Type B pancreatic cell (in vitro differentiated cells): ENCODE measurements around the gene SETBP1. TPM values are rescaled to one million over a fixed set of nuclear protein-coding genes. Genes with fewer than 3 reads are reported as not detected.

Source experiments
- DNase-seq: peaks from one replicate; pipeline ENCODE4 v3.0.0; 2021; ENCODE audit warnings: mixed read lengths; ENCODE audit not compliant: unreplicated experiment; ENCODE audit errors: extremely low spot score
- H3K27ac Mint-ChIP-seq: 2 replicates; pipeline ENCODE4 v1.8.0; 2021; ENCODE audit warnings: mild to moderate bottlenecking, mixed read lengths
- H3K27me3 Mint-ChIP-seq: 2 replicates; pipeline ENCODE4 v1.8.0; 2021; ENCODE audit warnings: mixed read lengths
- H3K36me3 Mint-ChIP-seq: 2 replicates; pipeline ENCODE4 v1.8.0; 2021; ENCODE audit warnings: mixed read lengths
- H3K4me1 Mint-ChIP-seq: one replicate; pipeline ENCODE4 v1.8.0; 2021; ENCODE audit warnings: mixed read lengths; ENCODE audit not compliant: unreplicated experiment
- H3K4me3 Mint-ChIP-seq: 2 replicates; pipeline ENCODE4 v1.8.0; 2021; ENCODE audit warnings: mild to moderate bottlenecking, mixed read lengths
- H3K9me3 Mint-ChIP-seq: 2 replicates; pipeline ENCODE4 v1.8.0; 2021; ENCODE audit warnings: mixed read lengths
- total RNA-seq: library from RNA; stranded (reverse); gene quantifications from 2 replicates; pipeline ENCODE4 v1.2.1, GENCODE V29; 2021; ENCODE audit warnings: low replicate concordance
- TF ChIP-seq, protein P1 (sequence below): fragments of 200-600 bp; sonication (generic); conservative IDR thresholded peaks from 2 replicates; pipeline ENCODE4 v1.5.0; 2021; ENCODE audit warnings: antibody characterized with exemption, mild to moderate bottlenecking

SETBP1 gene
- total RNA-seq, 1 donor from 2014 or later: 62.7 TPM

DNA sequence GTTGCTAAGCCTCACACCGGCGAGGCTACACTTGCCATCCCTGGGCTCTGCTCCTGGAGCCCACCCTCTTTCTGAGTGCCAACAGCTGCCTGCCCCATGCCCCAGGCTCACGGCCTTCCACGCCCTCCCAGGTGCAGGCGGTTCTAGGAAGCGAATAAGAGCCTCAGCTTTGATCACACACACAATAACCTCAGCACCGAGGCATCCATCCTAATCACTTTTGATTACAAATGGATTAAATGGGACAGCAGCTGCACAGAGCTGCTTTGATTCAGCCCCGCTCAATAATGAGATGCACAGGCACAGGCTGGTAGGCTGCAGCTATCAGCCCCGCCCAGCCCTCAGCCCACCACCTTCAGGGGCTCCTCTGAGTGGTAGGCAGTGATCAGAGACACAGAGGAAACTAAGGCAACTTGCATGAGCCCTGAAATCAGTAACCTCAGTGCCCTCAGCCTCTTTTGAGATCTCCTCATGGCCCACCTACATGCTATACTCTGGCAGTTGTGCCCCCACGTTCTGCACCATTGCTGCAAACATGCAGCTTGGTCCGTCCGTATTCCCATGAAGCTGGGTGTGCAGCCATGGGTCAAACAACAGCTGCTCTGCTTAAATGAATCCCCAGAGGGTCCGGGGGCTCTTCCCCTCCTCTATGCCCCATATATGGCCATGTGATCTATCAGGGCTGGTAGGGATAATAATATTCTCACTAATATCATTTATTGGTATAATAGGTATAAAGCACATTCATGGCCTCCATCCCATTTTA lies 171.4 kb downstream of the SETBP1 start:
- Mint-ChIP-seq H3K36me3 (peaks cover 24% of the 10 kb centered on the region), H3K27me3 (peaks cover 26% of the 10 kb centered on the region), H3K4me1 (peaks cover 32% of the 10 kb centered on the region), H3K27ac (no peak overlapping the region), H3K4me3 (no peak overlapping the region), H3K9me3 (peaks cover 4% of the 10 kb centered on the region)
- no peak for DNase-seq
- TF ChIP-seq, protein P1, sequence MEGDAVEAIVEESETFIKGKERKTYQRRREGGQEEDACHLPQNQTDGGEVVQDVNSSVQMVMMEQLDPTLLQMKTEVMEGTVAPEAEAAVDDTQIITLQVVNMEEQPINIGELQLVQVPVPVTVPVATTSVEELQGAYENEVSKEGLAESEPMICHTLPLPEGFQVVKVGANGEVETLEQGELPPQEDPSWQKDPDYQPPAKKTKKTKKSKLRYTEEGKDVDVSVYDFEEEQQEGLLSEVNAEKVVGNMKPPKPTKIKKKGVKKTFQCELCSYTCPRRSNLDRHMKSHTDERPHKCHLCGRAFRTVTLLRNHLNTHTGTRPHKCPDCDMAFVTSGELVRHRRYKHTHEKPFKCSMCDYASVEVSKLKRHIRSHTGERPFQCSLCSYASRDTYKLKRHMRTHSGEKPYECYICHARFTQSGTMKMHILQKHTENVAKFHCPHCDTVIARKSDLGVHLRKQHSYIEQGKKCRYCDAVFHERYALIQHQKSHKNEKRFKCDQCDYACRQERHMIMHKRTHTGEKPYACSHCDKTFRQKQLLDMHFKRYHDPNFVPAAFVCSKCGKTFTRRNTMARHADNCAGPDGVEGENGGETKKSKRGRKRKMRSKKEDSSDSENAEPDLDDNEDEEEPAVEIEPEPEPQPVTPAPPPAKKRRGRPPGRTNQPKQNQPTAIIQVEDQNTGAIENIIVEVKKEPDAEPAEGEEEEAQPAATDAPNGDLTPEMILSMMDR: no peak

DNA sequence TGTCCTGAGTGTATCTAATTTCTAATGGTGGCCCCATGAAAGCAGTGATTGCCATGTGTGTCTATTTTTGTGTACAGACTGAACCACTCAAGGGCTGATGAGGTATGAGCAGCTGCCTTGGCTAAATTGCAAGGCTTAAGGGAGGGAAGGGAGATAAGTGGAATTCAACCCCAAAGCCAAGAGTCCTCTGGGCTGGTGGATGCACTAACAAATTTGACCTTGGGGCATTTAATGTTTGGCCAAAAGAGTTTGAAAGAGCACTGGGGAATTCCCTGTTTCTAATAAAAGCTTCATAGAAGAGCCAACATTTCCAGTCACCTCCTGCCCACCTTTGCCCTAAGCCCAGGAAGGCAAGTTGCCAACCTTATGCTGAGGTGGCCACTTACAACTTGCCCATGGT lies 172.1 kb downstream of the SETBP1 start:
- Mint-ChIP-seq H3K27me3 (peaks cover 21% of the 10 kb centered on the region), H3K27ac (no peak overlapping the region), H3K36me3 (peaks cover 20% of the 10 kb centered on the region), H3K4me1 (peaks cover 27% of the 10 kb centered on the region), H3K4me3 (no peak overlapping the region), H3K9me3 (peaks cover 4% of the 10 kb centered on the region)
- DNase-seq: no peak
- TF ChIP-seq, protein P1: no peak

DNA sequence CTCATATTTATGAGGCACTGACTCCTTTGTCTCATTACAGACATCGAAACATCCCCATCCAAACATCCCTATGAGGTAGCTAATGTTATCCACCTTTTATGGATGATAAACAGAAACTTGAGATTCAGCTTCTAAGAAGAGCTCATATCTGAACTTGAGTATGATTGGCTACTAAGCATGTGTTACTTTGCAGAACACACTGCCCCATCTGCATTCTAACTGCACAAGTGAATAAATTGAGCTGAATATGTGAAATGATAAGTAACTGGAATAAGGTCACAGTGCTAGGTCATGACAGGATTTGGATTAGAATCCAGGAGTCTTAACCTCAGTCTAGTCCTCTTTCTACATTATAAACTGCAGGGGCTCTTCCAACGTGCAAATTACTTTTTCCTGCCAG lies 172.7 kb downstream of the SETBP1 start:
- Mint-ChIP-seq H3K27ac (no peak overlapping the region), H3K9me3 (peaks cover 4% of the 10 kb centered on the region), H3K4me3 (no peak overlapping the region), H3K4me1 (peaks cover 22% of the 10 kb centered on the region), H3K27me3 (peaks cover 18% of the 10 kb centered on the region), H3K36me3 (peaks cover 20% of the 10 kb centered on the region)
- no peak for DNase-seq
- TF ChIP-seq, protein P1: no peak

DNA sequence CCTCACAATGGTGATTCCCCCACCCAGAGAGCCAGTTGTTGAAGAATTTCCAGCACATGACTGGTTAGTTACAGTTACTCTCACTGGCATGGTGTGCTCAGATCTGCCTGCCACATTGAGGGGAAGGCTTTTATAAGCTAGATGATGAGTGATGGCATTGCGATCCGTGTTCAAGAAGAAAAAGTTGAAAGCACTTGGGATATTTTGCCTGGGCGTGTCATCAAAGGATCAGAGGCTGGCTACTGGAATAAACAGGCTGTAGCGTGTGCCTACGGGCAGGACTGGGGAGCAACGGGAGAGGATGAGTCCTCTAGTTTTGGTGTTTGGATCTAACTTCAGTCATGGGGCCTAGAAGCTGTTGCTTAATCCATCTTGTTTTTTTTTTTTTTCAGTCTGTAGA lies 175.0 kb downstream of the SETBP1 start:
- TF ChIP-seq, protein P1: no peak
- Mint-ChIP-seq H3K27me3 (peaks cover 7% of the 10 kb centered on the region), H3K4me1 (peaks cover 9% of the 10 kb centered on the region), H3K36me3 (peaks cover 11% of the 10 kb centered on the region), H3K9me3 (peaks cover 4% of the 10 kb centered on the region), H3K4me3 (no peak overlapping the region), H3K27ac (peak overlapping the region; percentile 54)
- no peak for DNase-seq

DNA sequence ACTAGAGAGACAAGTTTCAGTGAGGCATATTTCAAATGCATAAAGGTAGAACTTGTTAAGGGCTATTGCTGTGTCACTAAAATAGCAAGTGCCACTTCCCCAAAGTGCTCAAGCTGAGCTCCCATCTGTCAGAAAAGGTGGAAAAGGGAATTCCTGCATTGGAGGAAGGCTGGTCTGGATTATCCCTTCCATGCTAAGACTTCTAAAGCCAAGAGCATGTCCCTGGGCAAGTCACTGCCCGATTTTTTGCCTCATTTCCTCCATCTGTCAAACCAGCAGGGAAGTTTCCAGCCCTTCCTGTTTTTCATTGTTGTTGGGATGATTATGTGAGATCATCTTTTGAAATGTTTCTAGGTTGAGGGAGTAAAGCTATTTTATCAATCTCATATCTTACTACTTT lies 175.5 kb downstream of the SETBP1 start:
- Mint-ChIP-seq H3K27ac (peak overlapping the region; percentile 54), H3K4me1 (peaks cover 9% of the 10 kb centered on the region), H3K4me3 (no peak overlapping the region), H3K27me3 (peaks cover 3% of the 10 kb centered on the region), H3K36me3 (peaks cover 11% of the 10 kb centered on the region), H3K9me3 (peaks cover 4% of the 10 kb centered on the region)
- DNase-seq: no peak
- TF ChIP-seq, protein P1: no peak
